GM21576 (cell line): ENCODE measurements around the gene CPLX4.

Experiments
- ATAC-seq: cut with Tn5 transposase; IDR thresholded peaks from one replicate; pipeline ENCODE4 v1.9.1; 2021; ENCODE audit warnings: mild to moderate bottlenecking, moderate library complexity; ENCODE audit not compliant: unreplicated experiment

Gene CPLX4

GRCh38 chr18:59308248-59308937 is 10.1 kb downstream of the CPLX4 start:
- ATAC-seq = peak; percentile 84

GRCh38 chr18:59306640-59307039 is 11.8 kb downstream of the CPLX4 start:
- ATAC-seq = no peak

GRCh38 chr18:59305295-59305694 is 13.2 kb downstream of the CPLX4 start:
- ATAC-seq = no peak

GRCh38 chr18:59303656-59304195 is 14.7 kb downstream of the CPLX4 start:
- no peak for ATAC-seq

GRCh38 chr18:59303006-59303405 is 15.4 kb downstream of the CPLX4 start:
- no peak for ATAC-seq

GRCh38 chr18:59301929-59302328 is 16.5 kb downstream of the CPLX4 start:
- no peak for ATAC-seq

- no peak for ATAC-seq
Measured at GRCh38 chr18:59300676-59301285, 17.7 kb downstream of the CPLX4 start.

GRCh38 chr18:59298871-59299270 is 19.6 kb downstream of the CPLX4 start:
- no peak for ATAC-seq

- ATAC-seq = no peak
Measured at GRCh38 chr18:59293317-59293716, 25.1 kb downstream of the CPLX4 start.

GRCh38 chr18:59286341-59286740 is 32.1 kb downstream of the CPLX4 start:
- ATAC-seq = no peak

- no peak for ATAC-seq
Measured at GRCh38 chr18:59282341-59282740, 36.1 kb downstream of the CPLX4 start.

- ATAC-seq = no peak
Measured at GRCh38 chr18:59279722-59280121, 38.7 kb downstream of the CPLX4 start.

- no peak for ATAC-seq
Measured at GRCh38 chr18:59279193-59279592, 39.3 kb downstream of the CPLX4 start.

GRCh38 chr18:59278793-59279192 is 39.7 kb downstream of the CPLX4 start:
- no peak for ATAC-seq

- ATAC-seq = no peak
Measured at GRCh38 chr18:59276047-59276446, 42.4 kb downstream of the CPLX4 start.

GRCh38 chr18:59275406-59275949 is 43.0 kb downstream of the CPLX4 start:
- no peak for ATAC-seq

GRCh38 chr18:59274533-59274928 is 43.9 kb downstream of the CPLX4 start:
- no peak for ATAC-seq

- ATAC-seq = no peak
Measured at GRCh38 chr18:59273759-59274532, 44.5 kb downstream of the CPLX4 start.

GRCh38 chr18:59272891-59273758 is 45.3 kb downstream of the CPLX4 start, which contains the start of gene RAX:
Gene RAX, minus strand, starts transcription at chr18:59273454. Its CDS starts 248 bp downstream, at chr18:59273206.
- peak; percentile 68 for ATAC-seq

- ATAC-seq = no peak
Measured at GRCh38 chr18:59272221-59272888, 46.1 kb downstream of the CPLX4 start.
